Smooth muscle cell (in vitro differentiated cells): ENCODE results near the gene TRIP12. TPM values are rescaled to one million over a fixed set of nuclear protein-coding genes. Genes with fewer than 3 reads are reported as not detected.
"Not testable (repeated sequence)": the region's sequence is repeated elsewhere in the genome, so short reads cannot be mapped to it uniquely, and the experiment has no call there.

Experiments
- DNase-seq: peaks from one replicate; lab custom pipeline; 2025; ENCODE audit not compliant: unreplicated experiment; lab: John Stamatoyannopoulos, UW
- H2AFZ ChIP-seq: fragments of 200-600 bp; sonication (generic); 2 replicates; pipeline ENCODE4 v1.6.0; 2016; ENCODE audit warnings: antibody characterized with exemption, low read depth, mild to moderate bottlenecking
- H3F3A ChIP-seq: fragments of 200-600 bp; sonication (generic); 2 replicates; pipeline ENCODE4 v1.6.0; 2017; ENCODE audit warnings: antibody characterized with exemption, low read depth
- H3K27ac ChIP-seq: fragments of 200-600 bp; sonication (generic); 2 replicates; pipeline ENCODE4 v1.5.1; 2016; ENCODE audit warnings: low read depth, mild to moderate bottlenecking
- H3K27me3 ChIP-seq: fragments of 200-600 bp; sonication (generic); 2 replicates; pipeline ENCODE4 v1.6.1; 2016; ENCODE audit warnings: low read depth, mild to moderate bottlenecking
- H3K36me3 ChIP-seq: fragments of 200-600 bp; sonication (generic); 2 replicates; pipeline ENCODE4 v1.5.1; 2016; ENCODE audit warnings: low read depth
- H3K4me1 ChIP-seq: fragments of 200-600 bp; sonication (generic); 2 replicates; pipeline ENCODE4 v1.5.1; 2016; ENCODE audit warnings: low read depth
- H3K4me2 ChIP-seq: fragments of 200-600 bp; sonication (generic); 2 replicates; pipeline ENCODE4 v1.6.0; 2016; ENCODE audit warnings: mild to moderate bottlenecking
- H3K4me3 ChIP-seq: fragments of 200-600 bp; sonication (generic); 2 replicates; pipeline ENCODE4 v1.5.1; 2016; ENCODE audit warnings: mild to moderate bottlenecking
- H3K79me2 ChIP-seq: fragments of 200-600 bp; sonication (generic); 2 replicates; pipeline ENCODE4 v1.6.0; 2016; ENCODE audit warnings: low read depth, mild to moderate bottlenecking
- H3K9ac ChIP-seq: fragments of 200-600 bp; sonication (generic); 2 replicates; pipeline ENCODE4 v1.6.0; 2016; ENCODE audit warnings: low read depth
- H3K9me3 ChIP-seq: fragments of 200-600 bp; sonication (generic); replicated peaks from 2 replicates; pipeline ENCODE4 v1.5.1; 2016; ENCODE audit warnings: low read depth
- H4K20me1 ChIP-seq: fragments of 200-600 bp; sonication (generic); 2 replicates; pipeline ENCODE4 v1.6.0; 2016; ENCODE audit warnings: low read depth
- WGBS: methylation state at CpG from one replicate; pipeline ENCODE4 v1.1.7; 2016; ENCODE audit warnings: low lambda C conversion rate; 5-methylcytosine and 5-hydroxymethylcytosine counted together
- polyA plus RNA-seq: library from polyadenylated mRNA; unstranded; fragments of >200 nt; fragmentation: Nextera tagmentation; extraction: Ambion mirVana; gene quantifications from 2 replicates; pipeline ENCODE4 v1.2.1, GENCODE V29; 2016
- total RNA-seq: library from RNA; depleted of rRNA; stranded (reverse); fragments of >200 nt; gene quantifications from 2 replicates; pipeline ENCODE4 v1.2.3, GENCODE V29; 2014
- TF ChIP-seq, protein P1 (sequence below): fragments of 200-600 bp; sonication (generic); IDR thresholded peaks from 2 replicates; pipeline ENCODE4 v1.5.1; 2017; ENCODE audit warnings: borderline replicate concordance, mild to moderate bottlenecking, antibody characterized with exemption; ENCODE audit not compliant: insufficient read depth, poor library complexity, severe bottlenecking

TRIP12 gene
- total and polyA plus RNA-seq, 2 experiments from 2014 or later: 45.5 to 103 TPM

DNA sequence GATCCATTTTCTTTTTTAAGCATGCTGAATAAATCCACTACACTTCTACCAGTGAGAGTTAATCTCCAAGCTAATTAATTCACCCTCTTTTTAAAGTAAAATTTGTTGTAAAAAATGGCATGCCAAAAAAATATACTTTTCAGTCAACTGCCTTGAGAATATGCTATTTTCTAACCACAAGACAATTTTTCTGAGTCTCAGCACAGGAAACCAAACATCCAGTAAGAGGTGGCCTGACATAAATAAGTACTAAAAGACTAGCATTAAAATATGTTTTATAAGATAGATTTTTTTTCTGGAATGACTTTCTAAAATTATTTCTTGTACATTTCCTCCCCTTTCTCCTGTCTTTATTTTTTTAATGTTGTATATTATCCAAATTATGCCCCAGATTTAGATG, 3.4 kb upstream of the TRIP12 start:
- H3K4me3 ChIP-seq: no peak overlapping the region
- H3K9ac ChIP-seq: no peak overlapping the region
- no peaks in the 10 kb centered on the region for H3F3A ChIP-seq
- H2AFZ ChIP-seq: no peak overlapping the region
- H4K20me1 ChIP-seq: peaks cover 17% of the 10 kb centered on the region
- no peaks in the 10 kb centered on the region for H3K36me3 ChIP-seq
- H3K4me1 ChIP-seq: peaks cover 4% of the 10 kb centered on the region
- no peak overlapping the region for H3K27ac ChIP-seq
- DNase-seq: no peak
- H3K9me3 ChIP-seq: no peaks in the 10 kb centered on the region
- H3K4me2 ChIP-seq: no peak overlapping the region
- H3K27me3 ChIP-seq: no peaks in the 10 kb centered on the region
- peaks cover 56% of the 10 kb centered on the region for H3K79me2 ChIP-seq
- TF ChIP-seq, protein P1, sequence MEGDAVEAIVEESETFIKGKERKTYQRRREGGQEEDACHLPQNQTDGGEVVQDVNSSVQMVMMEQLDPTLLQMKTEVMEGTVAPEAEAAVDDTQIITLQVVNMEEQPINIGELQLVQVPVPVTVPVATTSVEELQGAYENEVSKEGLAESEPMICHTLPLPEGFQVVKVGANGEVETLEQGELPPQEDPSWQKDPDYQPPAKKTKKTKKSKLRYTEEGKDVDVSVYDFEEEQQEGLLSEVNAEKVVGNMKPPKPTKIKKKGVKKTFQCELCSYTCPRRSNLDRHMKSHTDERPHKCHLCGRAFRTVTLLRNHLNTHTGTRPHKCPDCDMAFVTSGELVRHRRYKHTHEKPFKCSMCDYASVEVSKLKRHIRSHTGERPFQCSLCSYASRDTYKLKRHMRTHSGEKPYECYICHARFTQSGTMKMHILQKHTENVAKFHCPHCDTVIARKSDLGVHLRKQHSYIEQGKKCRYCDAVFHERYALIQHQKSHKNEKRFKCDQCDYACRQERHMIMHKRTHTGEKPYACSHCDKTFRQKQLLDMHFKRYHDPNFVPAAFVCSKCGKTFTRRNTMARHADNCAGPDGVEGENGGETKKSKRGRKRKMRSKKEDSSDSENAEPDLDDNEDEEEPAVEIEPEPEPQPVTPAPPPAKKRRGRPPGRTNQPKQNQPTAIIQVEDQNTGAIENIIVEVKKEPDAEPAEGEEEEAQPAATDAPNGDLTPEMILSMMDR: no peak

DNA sequence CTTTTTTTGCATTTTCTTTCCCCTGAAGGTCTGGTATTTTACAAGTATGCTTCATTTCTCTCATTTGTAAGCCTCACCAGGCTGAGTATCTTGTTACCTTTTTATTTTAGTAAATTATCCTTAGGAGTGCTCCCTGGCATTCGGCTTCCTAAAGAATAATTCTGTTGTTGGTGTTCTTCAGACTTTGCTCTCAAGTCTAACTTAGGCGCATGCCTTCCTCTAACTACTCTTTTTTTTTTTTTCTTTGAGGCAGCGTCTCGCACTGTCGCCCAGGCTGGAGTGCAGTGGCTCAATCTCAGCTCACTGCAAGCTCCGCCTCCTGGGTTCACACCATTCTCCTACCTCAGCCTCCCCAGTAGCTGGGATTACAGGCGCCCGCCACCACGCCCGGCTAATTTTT, 2.7 kb upstream of the TRIP12 start:
- not testable (repeated sequence) for H3K4me1 ChIP-seq, H3K9ac ChIP-seq, H3K27ac ChIP-seq, H3K36me3 ChIP-seq, H3K27me3 ChIP-seq, H3F3A ChIP-seq, DNase-seq, H2AFZ ChIP-seq, H3K9me3 ChIP-seq, H3K4me3 ChIP-seq, H3K4me2 ChIP-seq
- WGBS: 97% methylated on average over 10 of the region's 10 CpGs
- peaks cover 24% of the 10 kb centered on the region for H4K20me1 ChIP-seq
- peaks cover 57% of the 10 kb centered on the region for H3K79me2 ChIP-seq

DNA sequence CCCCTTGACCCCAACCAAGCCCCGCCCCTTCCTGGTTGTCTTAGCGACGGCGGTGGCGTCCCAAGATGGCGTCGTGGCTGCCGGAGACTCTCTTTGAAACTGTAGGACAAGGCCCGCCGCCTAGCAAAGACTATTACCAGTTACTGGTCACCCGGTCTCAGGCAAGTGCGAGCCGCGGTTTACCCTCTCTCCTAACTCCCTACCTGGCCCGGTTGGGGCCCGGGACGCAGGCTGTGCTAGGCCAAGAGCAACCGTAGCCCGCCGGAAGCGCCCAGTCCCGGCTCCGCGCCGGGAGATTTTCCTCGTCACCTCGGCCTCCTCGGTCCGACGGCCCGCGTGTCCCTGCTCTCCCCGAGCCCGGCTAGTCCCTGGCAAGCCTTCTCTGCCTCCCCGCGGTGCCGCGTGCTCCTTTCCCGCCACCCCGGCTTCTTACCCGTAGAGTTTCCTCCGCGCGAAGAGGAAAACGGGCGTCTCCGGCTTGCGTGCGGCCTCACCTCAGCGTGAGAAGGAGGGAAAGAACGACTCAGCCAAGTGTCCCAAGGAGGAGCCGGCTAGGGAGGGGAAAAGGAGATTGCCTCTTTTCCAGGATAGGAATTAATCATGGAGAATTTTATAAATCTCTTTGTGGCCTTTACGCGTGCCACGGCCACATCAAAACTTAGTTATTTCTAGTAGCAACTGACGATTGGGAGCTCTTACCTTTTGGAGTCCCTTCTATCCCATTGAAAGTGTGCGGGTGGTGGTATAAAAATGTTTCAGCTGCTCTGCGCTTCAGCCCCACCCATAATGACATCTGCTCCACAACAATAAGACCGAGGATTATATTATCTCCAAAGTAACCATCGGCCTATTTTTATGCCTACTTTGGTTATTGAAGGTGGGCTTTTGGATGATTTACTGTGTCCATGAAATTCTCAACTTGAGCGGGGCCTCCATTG, 909 bp upstream of the TRIP12 start, which contains the start of gene FBXO36:
Gene FBXO36 (plus strand): TSS at position 55 of the 938 bp plus-strand sequence. CDS start 11 bp downstream, at position 66.
- peak within 1 kb of the TSS; percentile 93 for H3K27ac ChIP-seq
- TF ChIP-seq, protein P1: no peak
- no peaks in the 10 kb centered on the region for H3K9me3 ChIP-seq
- peak within 1 kb of the TSS; percentile 97 for H3K4me3 ChIP-seq
- WGBS: 2% methylated on average over 60 of the region's 61 CpGs
- DNase-seq: peak; percentile 96
- peaks cover 32% of the 10 kb centered on the region for H4K20me1 ChIP-seq
- peaks cover 70% of the 10 kb centered on the region for H3K79me2 ChIP-seq
- H3K9ac ChIP-seq: peak within 1 kb of the TSS; percentile 93
- H3K27me3 ChIP-seq: no peaks in the 10 kb centered on the region
- H3K4me1 ChIP-seq: peaks cover 11% of the 10 kb centered on the region
- H3F3A ChIP-seq: no peaks in the 10 kb centered on the region
- no peaks in the 10 kb centered on the region for H3K36me3 ChIP-seq
- H2AFZ ChIP-seq: peak within 1 kb of the TSS; percentile 75
- peak within 1 kb of the TSS; percentile 92 for H3K4me2 ChIP-seq

DNA sequence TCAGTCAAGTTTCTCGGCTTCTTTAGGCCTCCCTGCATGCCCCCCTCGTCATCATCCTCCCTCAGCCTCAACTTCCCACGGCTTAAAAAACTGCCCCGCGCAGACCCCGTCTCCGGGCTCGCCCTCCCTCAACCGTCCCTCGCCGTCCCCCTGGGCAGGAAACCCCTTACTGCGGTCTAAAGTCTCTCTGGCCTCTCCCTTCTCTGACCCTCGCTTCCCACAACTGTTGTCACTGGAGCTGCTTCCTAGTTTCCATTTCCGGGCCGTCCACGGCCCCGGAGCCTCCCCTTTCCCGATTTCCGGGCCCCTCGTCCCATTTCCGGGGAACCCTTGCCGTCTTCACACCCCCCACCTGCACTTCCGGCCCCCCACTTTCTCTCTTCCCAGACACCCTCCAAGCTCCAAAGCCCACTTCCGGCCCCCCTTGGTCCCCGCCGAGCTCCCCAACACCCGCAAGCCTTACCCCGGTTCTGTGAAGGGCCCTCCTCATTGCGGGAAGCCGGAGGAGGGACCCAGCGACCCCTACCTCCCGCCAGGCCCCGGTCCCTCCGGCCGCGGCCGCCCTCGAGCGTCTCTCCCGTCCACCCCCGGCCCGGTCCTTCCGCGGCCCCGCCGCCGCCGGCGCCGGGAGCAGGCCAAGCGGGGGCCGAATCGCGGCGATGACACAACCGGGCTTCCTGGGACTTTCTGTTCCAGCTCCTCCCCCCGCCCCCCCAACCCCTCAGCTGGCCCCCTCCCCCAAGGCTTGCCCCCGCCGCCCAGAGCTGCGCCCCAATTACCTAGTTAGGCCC, 513 bp downstream of the TRIP12 start:
- Histone ChIP-seq H3K27me3 (no peaks in the 10 kb centered on the region), H3K9me3 (no peaks in the 10 kb centered on the region), H3K79me2 (peaks cover 77% of the 10 kb centered on the region), H3F3A (no peaks in the 10 kb centered on the region), H3K27ac (peak overlapping the region; percentile 93), H3K4me3 (peak overlapping the region; percentile 97), H3K4me2 (peak overlapping the region; percentile 92), H4K20me1 (peaks cover 45% of the 10 kb centered on the region), H3K36me3 (no peaks in the 10 kb centered on the region), H3K9ac (peak overlapping the region; percentile 93), H2AFZ (peak overlapping the region; percentile 46), H3K4me1 (peaks cover 11% of the 10 kb centered on the region)
- WGBS: 1% methylated on average over 46 of the region's 60 CpGs
- TF ChIP-seq, protein P1: no peak
- peak; percentile 52 for DNase-seq
